ENCODE results near the gene UNC5B. TPM values are rescaled to one million over a fixed set of nuclear protein-coding genes. Genes with fewer than 3 reads are reported as not detected.

Gene UNC5B
- total RNA-seq, 4 donors from 2014 or later = 3.4 to 5.2 (median 3.9) TPM

DNA sequence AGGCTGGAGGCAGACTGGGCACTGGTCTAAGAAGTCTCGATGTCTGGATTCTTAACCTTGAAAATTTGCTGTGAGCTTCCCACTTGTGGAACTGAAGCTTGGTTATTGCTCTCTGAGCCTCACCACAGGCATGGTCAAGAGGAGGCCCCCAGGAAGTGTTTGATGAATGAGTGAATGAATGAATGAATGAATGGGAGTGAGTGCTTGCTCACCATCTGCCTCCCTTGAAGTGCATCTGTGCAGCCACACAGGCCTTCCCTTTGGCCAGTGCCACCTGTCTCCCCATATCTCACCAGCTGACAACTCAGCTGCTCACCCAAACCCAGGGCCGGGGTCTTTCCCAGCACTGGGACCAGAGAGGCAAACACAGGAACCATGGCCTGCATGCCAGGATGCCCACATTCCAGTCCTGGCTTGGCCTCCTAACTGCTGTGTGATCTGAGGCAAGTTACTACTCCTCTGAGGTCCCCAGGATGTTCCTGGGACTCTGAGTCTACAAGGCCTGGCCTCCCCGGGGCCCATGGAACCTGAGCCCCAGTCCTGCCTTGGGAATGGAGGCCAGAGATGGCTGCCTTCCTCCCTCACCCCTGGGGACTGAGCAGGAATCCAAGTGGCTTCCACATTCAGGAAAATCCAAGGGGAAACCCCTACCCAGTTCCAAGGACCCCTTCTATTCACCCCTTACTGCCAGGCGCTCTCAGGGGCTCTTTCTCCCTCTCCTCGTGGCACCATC, 55.3 kb downstream of the UNC5B start:
- DNase-seq (ENCODE audit: low spot score) (no peak), ATAC-seq (ENCODE audit: low FRiP score) (no peak)
- no peak for TF ChIP-seq CTCF (IDR thresholded peaks at IDR 0.05)

- no peak for TF ChIP-seq CTCF (IDR thresholded peaks at IDR 0.05)
- no peak for ATAC-seq (ENCODE audit: low FRiP score)
- no peak for DNase-seq (ENCODE audit: low spot score)
Observed at GRCh38 chr10:71268247-71268691, 55.9 kb downstream of the UNC5B start.

DNA sequence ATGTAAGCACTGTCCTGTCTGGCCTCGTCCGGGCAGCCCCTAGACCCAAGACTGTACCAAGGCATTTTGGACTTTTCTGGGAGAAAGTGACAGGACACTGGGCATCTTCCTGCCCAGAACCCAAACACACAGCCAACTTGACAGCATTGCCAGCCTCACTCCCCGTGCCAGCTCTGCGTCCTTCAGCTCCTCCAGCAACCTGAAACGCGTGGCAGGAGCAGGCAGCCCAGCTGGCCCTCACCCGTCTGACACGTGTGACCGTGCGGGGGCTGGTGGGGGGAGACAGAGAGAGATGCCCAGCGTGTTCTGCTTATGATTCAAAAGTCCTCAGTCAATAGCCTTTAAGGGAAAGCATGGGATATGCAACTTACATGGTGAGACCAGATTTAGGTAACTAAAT, 56.4 kb downstream of the UNC5B start:
- ATAC-seq (ENCODE audit: low FRiP score) (no peak), DNase-seq (ENCODE audit: low spot score) (no peak)
- no peak for TF ChIP-seq CTCF (IDR thresholded peaks at IDR 0.05)

DNA sequence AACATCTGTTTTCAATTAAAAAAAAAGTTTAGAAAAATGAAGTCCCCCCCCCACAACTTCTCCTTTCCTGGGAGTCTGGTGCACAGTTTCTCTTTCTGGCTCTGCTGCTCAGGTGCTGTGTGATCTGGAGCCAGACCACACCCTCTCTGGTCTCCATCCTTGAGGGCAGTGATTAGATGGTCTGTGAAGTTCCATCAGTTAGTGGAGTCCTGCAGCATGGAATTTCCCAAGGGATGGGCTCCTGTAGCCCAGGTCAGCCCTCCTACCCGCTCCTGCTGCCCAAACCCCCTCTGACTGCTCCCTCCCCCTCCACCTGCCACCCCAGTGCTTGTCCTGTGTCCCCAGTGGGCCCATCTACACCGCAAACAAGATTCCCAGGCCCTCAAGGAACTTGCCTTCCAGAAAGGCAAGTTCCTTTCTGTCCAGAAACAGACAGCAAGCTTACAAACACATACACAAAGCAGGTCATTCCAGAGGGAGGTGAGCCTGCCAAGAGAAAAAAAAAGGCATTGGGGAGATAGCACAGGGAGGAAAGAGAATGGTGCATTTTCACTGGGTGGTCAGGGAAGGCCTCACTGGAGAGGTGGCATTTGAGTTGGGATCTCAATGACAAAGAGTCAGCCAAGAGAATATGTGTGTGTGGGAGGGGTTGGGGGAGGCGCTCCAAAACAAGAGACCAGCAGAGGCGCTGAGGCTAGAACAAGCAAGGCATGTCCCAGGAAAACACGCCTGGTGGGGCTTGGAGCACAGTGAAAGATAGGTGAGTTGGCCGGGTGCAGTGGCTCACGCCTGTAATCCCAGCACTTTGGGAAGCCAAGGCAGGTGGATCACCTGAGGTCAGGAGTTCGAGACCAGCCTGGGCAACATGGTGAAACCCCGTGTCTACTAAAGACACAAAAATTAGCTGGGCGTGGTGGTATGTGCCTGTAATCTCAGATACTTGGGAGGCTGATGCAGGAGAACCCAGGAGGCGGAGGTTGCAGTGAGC, 57.2 kb downstream of the UNC5B start:
- ATAC-seq (ENCODE audit: low FRiP score) (no peak), DNase-seq (ENCODE audit: low spot score) (no peak)
- TF ChIP-seq CTCF (IDR thresholded peaks at IDR 0.05) = no peak

DNA sequence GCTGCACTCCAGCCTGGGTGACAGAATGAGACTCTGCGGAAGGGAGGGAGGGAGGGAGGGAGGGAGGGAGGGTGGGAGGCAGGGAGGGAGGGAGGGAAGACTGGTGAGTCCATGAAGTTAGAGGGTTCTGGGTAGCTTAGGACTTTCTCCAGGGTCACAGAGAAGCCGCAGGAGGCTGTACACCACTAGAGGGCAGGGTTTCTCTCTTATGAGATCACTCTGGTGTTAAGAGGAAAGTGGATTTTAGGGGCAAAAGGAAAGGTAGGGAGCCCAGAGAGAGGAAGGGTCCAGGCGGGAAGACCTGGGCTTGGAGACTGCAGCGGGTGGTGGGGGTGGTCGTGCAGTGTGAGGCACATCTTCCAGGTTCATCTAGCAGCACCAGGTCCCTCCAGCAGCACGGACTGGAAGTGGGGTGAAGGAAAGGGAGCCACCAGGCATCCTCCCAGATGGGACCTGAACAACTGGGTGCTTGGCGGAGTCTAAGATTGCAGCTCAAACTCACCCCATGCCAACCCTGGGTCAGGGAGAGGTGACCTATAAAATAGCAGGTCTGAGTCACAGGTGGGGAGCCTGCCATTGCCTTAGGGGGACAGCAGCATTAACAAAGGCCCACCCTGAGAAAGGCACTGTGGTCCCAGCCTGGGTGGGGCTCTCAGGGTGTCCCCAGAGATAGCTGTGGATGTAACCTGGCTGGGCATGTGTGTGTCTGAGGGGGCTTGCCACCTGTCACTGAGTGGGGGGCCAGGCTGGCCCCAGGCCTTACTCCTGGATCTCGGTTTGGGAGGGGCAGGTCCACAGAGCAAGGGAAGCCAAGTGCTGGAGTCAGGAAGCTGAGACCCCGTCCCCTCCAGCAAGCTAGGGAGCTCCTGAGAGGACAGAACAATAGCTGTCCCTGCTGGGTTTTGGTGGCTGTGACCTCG, 58.2 kb downstream of the UNC5B start:
- no peak for DNase-seq (ENCODE audit: low spot score)
- peak; percentile 43 for ATAC-seq (ENCODE audit: low FRiP score)
- TF ChIP-seq CTCF (IDR thresholded peaks at IDR 0.05) = no peak

- TF ChIP-seq CTCF (IDR thresholded peaks at IDR 0.05) = no peak
- ATAC-seq (ENCODE audit: low FRiP score) (no peak), DNase-seq (ENCODE audit: low spot score) (no peak)
Observed at GRCh38 chr10:71271662-71272055, 59.3 kb downstream of the UNC5B start.

Data from omental fat pad (tissue), 4 donors.